Spinal cord (tissue), 10 donors: ENCODE measurements around the gene VANGL1. TPM values are rescaled to one million over a fixed set of nuclear protein-coding genes. Genes with fewer than 3 reads are reported as not detected.

Source experiments
- DNase-seq, 6 donors: peaks; one replicate each; pipeline versions ENCODE4 v3.0.0 to v3.0.0-alpha.2; 2013 to 2015; ENCODE audit warnings: low spot score in 6 of 6, low read depth in 4 of 6
- H3K27ac ChIP-seq: one replicate; pipeline ENCODE4 v1.5.1; 2013; ENCODE audit warnings: low read depth, low read length, control low read depth
- H3K27me3 ChIP-seq: one replicate; pipeline ENCODE4 v1.6.1; 2013; ENCODE audit warnings: low read length; ENCODE audit not compliant: control insufficient read depth, insufficient read depth
- H3K36me3 ChIP-seq: one replicate; pipeline ENCODE4 v1.6.1; 2013; ENCODE audit warnings: low read length; ENCODE audit not compliant: control insufficient read depth, insufficient read depth
- H3K4me1 ChIP-seq: one replicate; pipeline ENCODE4 v1.6.1; 2013; ENCODE audit warnings: low read length; ENCODE audit not compliant: control insufficient read depth, insufficient read depth
- H3K4me3 ChIP-seq: one replicate; pipeline ENCODE4 v1.5.1; 2013; ENCODE audit warnings: low read depth, low read length, control low read depth
- H3K9me3 ChIP-seq: one replicate; pipeline ENCODE4 v1.6.1; 2013; ENCODE audit warnings: low read length; ENCODE audit not compliant: control insufficient read depth, insufficient read depth
- WGBS: methylation state at CpG from one replicate; pipeline ENCODE4 v1.1.5; 2013; ENCODE audit warnings: missing lambda C conversion rate; ENCODE audit not compliant: insufficient coverage; 5-methylcytosine and 5-hydroxymethylcytosine counted together
- polyA plus RNA-seq, 2 donors: library from polyadenylated mRNA; unstranded; fragments of 120-200 nt; gene quantifications; one replicate each; pipeline ENCODE4 v1.2.1, GENCODE V29; 2013; ENCODE audit not compliant: insufficient read length in 2 of 2
- total RNA-seq, 2 donors: library from RNA; depleted of rRNA in 1 of 2; stranded (reverse); fragments of 120-200 nt in 1 of 2; fragments of >200 nt in 1 of 2; gene quantifications; one replicate each; pipeline versions ENCODE4 v1.2.3 to v1.2.4, GENCODE V29; 2013 to 2014
- donor health status: healthy.

VANGL1 gene
- total and polyA plus RNA-seq, 4 donors: 8.0 to 10.2 (median 8.4) TPM

GRCh38 chr1:115687744-115688143, 46.0 kb downstream of the VANGL1 start:
- Histone ChIP-seq H3K4me3 (no peak overlapping the region), H3K9me3 (no peaks in the 10 kb centered on the region), H3K36me3 (peaks cover 35% of the 10 kb centered on the region), H3K27me3 (no peaks in the 10 kb centered on the region), H3K4me1 (peaks cover 6% of the 10 kb centered on the region), H3K27ac (no peak overlapping the region)
- no CpG with 5 or more reads among the region's 3 CpGs for WGBS
- no peak for DNase-seq

GRCh38 chr1:115690972-115691371, 49.2 kb downstream of the VANGL1 start:
- Histone ChIP-seq H3K36me3 (peaks cover 17% of the 10 kb centered on the region), H3K4me3 (no peak overlapping the region), H3K9me3 (no peaks in the 10 kb centered on the region), H3K4me1 (peaks cover 6% of the 10 kb centered on the region), H3K27me3 (no peaks in the 10 kb centered on the region), H3K27ac (no peak overlapping the region)
- no CpG with 5 or more reads among the region's 8 CpGs for WGBS
- no peak for DNase-seq

- Histone ChIP-seq H3K4me3 (no peak overlapping the region), H3K27me3 (no peaks in the 10 kb centered on the region), H3K27ac (no peak overlapping the region), H3K9me3 (no peaks in the 10 kb centered on the region), H3K36me3 (peaks cover 17% of the 10 kb centered on the region), H3K4me1 (peaks cover 6% of the 10 kb centered on the region)
- DNase-seq: no peak
- 82% methylated on average over 4 of the region's 4 CpGs for WGBS
Observed at GRCh38 chr1:115692224-115692623, 50.5 kb downstream of the VANGL1 start.

- Histone ChIP-seq H3K4me3 (no peak overlapping the region), H3K27ac (no peak overlapping the region), H3K4me1 (peaks cover 6% of the 10 kb centered on the region), H3K9me3 (no peaks in the 10 kb centered on the region), H3K36me3 (peaks cover 15% of the 10 kb centered on the region), H3K27me3 (no peaks in the 10 kb centered on the region)
- peak in 1 of 6 donors; percentile 46 for DNase-seq
- WGBS: 20% methylated on average over 1 of the region's 3 CpGs
Observed at GRCh38 chr1:115694805-115695204, 53.0 kb downstream of the VANGL1 start.

GRCh38 chr1:115697619-115698018, 55.8 kb downstream of the VANGL1 start:
- Histone ChIP-seq H3K4me3 (no peak overlapping the region), H3K27me3 (no peaks in the 10 kb centered on the region), H3K4me1 (no peaks in the 10 kb centered on the region), H3K27ac (no peak overlapping the region), H3K9me3 (no peaks in the 10 kb centered on the region), H3K36me3 (no peaks in the 10 kb centered on the region)
- no peak for DNase-seq
- no CpG with 5 or more reads among the region's 1 CpG for WGBS

GRCh38 chr1:115701090-115701489, 59.3 kb downstream of the VANGL1 start:
- H3K4me3 ChIP-seq: no peak overlapping the region
- no peaks in the 10 kb centered on the region for H3K36me3 ChIP-seq
- no peak for DNase-seq
- H3K27ac ChIP-seq: no peak overlapping the region
- no peaks in the 10 kb centered on the region for H3K9me3 ChIP-seq
- WGBS: 75% methylated on average over 1 of the region's 3 CpGs
- H3K4me1 ChIP-seq: peaks cover 3% of the 10 kb centered on the region
- no peaks in the 10 kb centered on the region for H3K27me3 ChIP-seq

GRCh38 chr1:115702959-115703358, 61.2 kb downstream of the VANGL1 start:
- Histone ChIP-seq H3K27me3 (no peaks in the 10 kb centered on the region), H3K4me3 (no peak overlapping the region), H3K4me1 (peaks cover 12% of the 10 kb centered on the region), H3K9me3 (no peaks in the 10 kb centered on the region), H3K27ac (no peak overlapping the region), H3K36me3 (no peaks in the 10 kb centered on the region)
- no peak for DNase-seq
- 83% methylated on average over 3 of the region's 3 CpGs for WGBS

GRCh38 chr1:115705085-115705951, 63.5 kb downstream of the VANGL1 start:
- peak in 1 of 6 donors; percentile 28 for DNase-seq
- no peak overlapping the region for H3K4me3 ChIP-seq
- 91% methylated on average over 7 of the region's 12 CpGs for WGBS
- no peaks in the 10 kb centered on the region for H3K36me3 ChIP-seq
- no peaks in the 10 kb centered on the region for H3K27me3 ChIP-seq
- H3K9me3 ChIP-seq: no peaks in the 10 kb centered on the region
- H3K27ac ChIP-seq: peak overlapping the region; percentile 17
- peaks cover 12% of the 10 kb centered on the region for H3K4me1 ChIP-seq

- Histone ChIP-seq H3K4me3 (no peak overlapping the region), H3K27me3 (no peaks in the 10 kb centered on the region), H3K27ac (peak overlapping the region; percentile 17), H3K9me3 (no peaks in the 10 kb centered on the region), H3K4me1 (peaks cover 12% of the 10 kb centered on the region), H3K36me3 (no peaks in the 10 kb centered on the region)
- no peak for DNase-seq
- 80% methylated on average over 5 of the region's 9 CpGs for WGBS
Observed at GRCh38 chr1:115705963-115706362, 64.2 kb downstream of the VANGL1 start.
